ENCODE data around the gene EYS. TPM values are rescaled to one million over a fixed set of nuclear protein-coding genes. Genes with fewer than 3 reads are reported as not detected.

The EYS gene
- total and polyA plus RNA-seq, 4 donors = 0.08 to 0.63 (median 0.36) TPM

DNA sequence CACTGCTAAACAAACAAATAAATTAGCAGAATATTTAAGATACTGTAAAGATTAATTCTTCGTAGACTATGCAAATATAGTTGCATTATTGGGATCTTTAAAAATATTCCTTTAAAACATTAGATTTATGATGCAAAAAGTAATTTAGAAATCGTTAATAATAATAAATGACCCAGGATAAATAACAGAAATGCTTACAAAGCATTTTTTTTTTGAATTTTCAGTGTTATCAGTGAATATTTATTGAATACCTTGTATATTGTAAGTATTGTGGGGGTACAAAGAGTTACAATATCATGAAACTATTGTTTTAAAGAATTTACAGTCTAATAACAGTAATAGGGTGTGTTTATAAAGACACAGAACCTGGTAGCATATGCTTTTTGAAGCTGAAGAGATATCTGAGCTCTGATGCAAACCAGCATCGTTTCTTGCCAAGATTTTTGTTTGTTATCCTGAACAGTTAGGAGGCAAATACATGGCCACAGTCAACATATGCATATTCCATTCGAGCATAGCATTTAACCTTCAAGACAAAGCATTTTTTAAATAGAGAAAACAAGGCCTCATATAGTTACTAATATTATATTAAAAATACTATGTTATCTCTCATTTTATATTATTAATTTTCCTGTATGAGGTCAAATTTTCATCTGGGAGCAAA is 1584.2 kb downstream of the EYS start:
- no peak for DNase-seq (ENCODE audit: low spot score)
- no peaks in the 10 kb centered on the region for H3K36me3 ChIP-seq (ENCODE audit: control insufficient read depth in 4 of 4, insufficient read depth in 3 of 4, low read depth in 1 of 4, low read length in 3 of 4)
- H3K4me3 ChIP-seq (ENCODE audit: low read depth in 1 of 3, low read length in 3 of 3) = no peak overlapping the region
- no peak overlapping the region for H3K27ac ChIP-seq (ENCODE audit: low read depth in 1 of 2, low read length in 2 of 2)
- WGBS = 41% methylated on average over 4 of the region's 4 CpGs
- H3K4me1 ChIP-seq (ENCODE audit: control insufficient read depth in 4 of 4, insufficient read depth in 4 of 4, low read length in 3 of 4) = no peaks in the 10 kb centered on the region
- H3K27me3 ChIP-seq (ENCODE audit: control insufficient read depth in 4 of 4, insufficient read depth in 4 of 4, low read length in 3 of 4) = no peaks in the 10 kb centered on the region
- H3K9ac ChIP-seq (ENCODE audit: low read depth in 1 of 2, low read length in 2 of 2) = no peak overlapping the region
- no peak for TF ChIP-seq GABPA (IDR thresholded peaks at IDR 0.05 in 1 of 2, conservative IDR thresholded peaks at IDR 0.05 in 1 of 2)
- TF ChIP-seq FOXA1 (IDR thresholded peaks at IDR 0.05) = no peak
- TF ChIP-seq RAD21 (IDR thresholded peaks at IDR 0.05) = no peak
- TF ChIP-seq HNF4G (IDR thresholded peaks at IDR 0.05) = no peak
- no peak for TF ChIP-seq SP1 (IDR thresholded peaks at IDR 0.05)
- TF ChIP-seq, protein P1, sequence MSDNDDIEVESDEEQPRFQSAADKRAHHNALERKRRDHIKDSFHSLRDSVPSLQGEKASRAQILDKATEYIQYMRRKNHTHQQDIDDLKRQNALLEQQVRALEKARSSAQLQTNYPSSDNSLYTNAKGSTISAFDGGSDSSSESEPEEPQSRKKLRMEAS (IDR thresholded peaks at IDR 0.05) = no peak
- TF ChIP-seq EGR1 (IDR thresholded peaks at IDR 0.05; ENCODE audit: low read depth in 2 of 2) = no peak
- no peak for TF ChIP-seq HNF4A (conservative IDR thresholded peaks at IDR 0.05)
- TF ChIP-seq, protein P2, sequence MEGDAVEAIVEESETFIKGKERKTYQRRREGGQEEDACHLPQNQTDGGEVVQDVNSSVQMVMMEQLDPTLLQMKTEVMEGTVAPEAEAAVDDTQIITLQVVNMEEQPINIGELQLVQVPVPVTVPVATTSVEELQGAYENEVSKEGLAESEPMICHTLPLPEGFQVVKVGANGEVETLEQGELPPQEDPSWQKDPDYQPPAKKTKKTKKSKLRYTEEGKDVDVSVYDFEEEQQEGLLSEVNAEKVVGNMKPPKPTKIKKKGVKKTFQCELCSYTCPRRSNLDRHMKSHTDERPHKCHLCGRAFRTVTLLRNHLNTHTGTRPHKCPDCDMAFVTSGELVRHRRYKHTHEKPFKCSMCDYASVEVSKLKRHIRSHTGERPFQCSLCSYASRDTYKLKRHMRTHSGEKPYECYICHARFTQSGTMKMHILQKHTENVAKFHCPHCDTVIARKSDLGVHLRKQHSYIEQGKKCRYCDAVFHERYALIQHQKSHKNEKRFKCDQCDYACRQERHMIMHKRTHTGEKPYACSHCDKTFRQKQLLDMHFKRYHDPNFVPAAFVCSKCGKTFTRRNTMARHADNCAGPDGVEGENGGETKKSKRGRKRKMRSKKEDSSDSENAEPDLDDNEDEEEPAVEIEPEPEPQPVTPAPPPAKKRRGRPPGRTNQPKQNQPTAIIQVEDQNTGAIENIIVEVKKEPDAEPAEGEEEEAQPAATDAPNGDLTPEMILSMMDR (IDR thresholded peaks at IDR 0.05; ENCODE audit: low read depth, low read length, missing input control) = no peak
- TF ChIP-seq NR2F2 (IDR thresholded peaks at IDR 0.05) = no peak
- TF ChIP-seq, protein P3, sequence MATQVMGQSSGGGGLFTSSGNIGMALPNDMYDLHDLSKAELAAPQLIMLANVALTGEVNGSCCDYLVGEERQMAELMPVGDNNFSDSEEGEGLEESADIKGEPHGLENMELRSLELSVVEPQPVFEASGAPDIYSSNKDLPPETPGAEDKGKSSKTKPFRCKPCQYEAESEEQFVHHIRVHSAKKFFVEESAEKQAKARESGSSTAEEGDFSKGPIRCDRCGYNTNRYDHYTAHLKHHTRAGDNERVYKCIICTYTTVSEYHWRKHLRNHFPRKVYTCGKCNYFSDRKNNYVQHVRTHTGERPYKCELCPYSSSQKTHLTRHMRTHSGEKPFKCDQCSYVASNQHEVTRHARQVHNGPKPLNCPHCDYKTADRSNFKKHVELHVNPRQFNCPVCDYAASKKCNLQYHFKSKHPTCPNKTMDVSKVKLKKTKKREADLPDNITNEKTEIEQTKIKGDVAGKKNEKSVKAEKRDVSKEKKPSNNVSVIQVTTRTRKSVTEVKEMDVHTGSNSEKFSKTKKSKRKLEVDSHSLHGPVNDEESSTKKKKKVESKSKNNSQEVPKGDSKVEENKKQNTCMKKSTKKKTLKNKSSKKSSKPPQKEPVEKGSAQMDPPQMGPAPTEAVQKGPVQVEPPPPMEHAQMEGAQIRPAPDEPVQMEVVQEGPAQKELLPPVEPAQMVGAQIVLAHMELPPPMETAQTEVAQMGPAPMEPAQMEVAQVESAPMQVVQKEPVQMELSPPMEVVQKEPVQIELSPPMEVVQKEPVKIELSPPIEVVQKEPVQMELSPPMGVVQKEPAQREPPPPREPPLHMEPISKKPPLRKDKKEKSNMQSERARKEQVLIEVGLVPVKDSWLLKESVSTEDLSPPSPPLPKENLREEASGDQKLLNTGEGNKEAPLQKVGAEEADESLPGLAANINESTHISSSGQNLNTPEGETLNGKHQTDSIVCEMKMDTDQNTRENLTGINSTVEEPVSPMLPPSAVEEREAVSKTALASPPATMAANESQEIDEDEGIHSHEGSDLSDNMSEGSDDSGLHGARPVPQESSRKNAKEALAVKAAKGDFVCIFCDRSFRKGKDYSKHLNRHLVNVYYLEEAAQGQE (IDR thresholded peaks at IDR 0.05) = no peak
- TF ChIP-seq FOXA2 (IDR thresholded peaks at IDR 0.05) = no peak
- TF ChIP-seq YY1 (IDR thresholded peaks at IDR 0.05) = no peak
- no peak for TF ChIP-seq JUND (IDR thresholded peaks at IDR 0.05)
- no peak for TF ChIP-seq RXRA (IDR thresholded peaks at IDR 0.05)
- TF ChIP-seq, protein P4, sequence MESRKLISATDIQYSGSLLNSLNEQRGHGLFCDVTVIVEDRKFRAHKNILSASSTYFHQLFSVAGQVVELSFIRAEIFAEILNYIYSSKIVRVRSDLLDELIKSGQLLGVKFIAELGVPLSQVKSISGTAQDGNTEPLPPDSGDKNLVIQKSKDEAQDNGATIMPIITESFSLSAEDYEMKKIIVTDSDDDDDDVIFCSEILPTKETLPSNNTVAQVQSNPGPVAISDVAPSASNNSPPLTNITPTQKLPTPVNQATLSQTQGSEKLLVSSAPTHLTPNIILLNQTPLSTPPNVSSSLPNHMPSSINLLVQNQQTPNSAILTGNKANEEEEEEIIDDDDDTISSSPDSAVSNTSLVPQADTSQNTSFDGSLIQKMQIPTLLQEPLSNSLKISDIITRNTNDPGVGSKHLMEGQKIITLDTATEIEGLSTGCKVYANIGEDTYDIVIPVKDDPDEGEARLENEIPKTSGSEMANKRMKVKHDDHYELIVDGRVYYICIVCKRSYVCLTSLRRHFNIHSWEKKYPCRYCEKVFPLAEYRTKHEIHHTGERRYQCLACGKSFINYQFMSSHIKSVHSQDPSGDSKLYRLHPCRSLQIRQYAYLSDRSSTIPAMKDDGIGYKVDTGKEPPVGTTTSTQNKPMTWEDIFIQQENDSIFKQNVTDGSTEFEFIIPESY (IDR thresholded peaks at IDR 0.05) = no peak
- TF ChIP-seq, protein P5, sequence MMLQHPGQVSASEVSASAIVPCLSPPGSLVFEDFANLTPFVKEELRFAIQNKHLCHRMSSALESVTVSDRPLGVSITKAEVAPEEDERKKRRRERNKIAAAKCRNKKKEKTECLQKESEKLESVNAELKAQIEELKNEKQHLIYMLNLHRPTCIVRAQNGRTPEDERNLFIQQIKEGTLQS (IDR thresholded peaks at IDR 0.05) = no peak
- no peak for TF ChIP-seq TAF1 (conservative IDR thresholded peaks at IDR 0.05)
- peaks cover 0 to 3% (median 0%) of the 10 kb centered on the region in 4 donors for H3K9me3 ChIP-seq (ENCODE audit: control insufficient read depth in 4 of 4, low read length in 3 of 4)
